ENCODE data around the gene ANKRD53. TPM values are rescaled to one million over a fixed set of nuclear protein-coding genes. Genes with fewer than 3 reads are reported as not detected.

Gene ANKRD53
- total RNA-seq, 1 donor from 2014 or later: 0.38 TPM

DNA sequence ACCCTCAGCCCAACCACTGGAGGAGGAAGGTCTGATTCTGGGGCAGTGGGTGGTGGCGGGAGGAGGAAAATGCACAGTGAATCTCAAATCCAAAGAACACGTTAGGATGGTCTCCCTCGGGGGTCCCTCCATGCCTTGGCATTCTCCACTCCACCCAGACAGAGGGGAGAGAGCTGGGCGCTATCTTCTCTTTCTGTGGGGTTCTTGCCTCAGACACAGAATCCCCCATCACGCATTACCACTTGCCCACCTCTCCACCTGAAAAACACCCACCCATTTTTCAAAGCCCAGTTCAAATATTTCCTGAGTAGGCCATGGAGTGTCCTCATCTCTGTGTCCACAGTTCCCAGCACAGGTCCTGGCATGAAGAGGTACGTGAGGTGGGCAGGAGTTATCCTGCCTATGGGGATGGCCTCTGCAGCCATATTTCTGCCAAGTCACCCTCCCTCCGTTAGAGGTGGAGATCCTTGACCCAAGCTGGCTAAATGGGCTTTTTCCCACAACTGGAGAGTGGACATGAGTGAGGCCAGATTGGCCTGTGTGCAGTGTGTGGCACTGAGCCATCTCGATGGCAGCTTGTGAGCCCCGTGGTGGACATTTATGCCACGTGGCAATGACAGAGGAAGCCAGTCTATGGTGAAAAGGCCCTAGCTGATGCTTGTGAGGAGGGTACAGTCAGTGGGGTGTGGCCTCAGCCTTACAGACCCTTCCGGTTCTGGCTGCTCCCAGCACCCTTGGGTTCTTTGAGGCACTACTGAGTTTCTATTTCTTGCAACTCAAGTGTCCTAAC is 25.7 kb downstream of the ANKRD53 start:
- no peak overlapping the region for H3K27ac ChIP-seq
- H3K9me3 ChIP-seq: no peaks in the 10 kb centered on the region
- no peak overlapping the region for H3K4me3 ChIP-seq
- ATAC-seq: no peak
- H3K27me3 ChIP-seq: no peaks in the 10 kb centered on the region
- intact Hi-C loops (cut with DNase I): no loop called here
- no peaks in the 10 kb centered on the region for H3K4me1 ChIP-seq
- peak; percentile 46 for DNase-seq
- no peaks in the 10 kb centered on the region for H3K36me3 ChIP-seq
- TF ChIP-seq, protein P1, sequence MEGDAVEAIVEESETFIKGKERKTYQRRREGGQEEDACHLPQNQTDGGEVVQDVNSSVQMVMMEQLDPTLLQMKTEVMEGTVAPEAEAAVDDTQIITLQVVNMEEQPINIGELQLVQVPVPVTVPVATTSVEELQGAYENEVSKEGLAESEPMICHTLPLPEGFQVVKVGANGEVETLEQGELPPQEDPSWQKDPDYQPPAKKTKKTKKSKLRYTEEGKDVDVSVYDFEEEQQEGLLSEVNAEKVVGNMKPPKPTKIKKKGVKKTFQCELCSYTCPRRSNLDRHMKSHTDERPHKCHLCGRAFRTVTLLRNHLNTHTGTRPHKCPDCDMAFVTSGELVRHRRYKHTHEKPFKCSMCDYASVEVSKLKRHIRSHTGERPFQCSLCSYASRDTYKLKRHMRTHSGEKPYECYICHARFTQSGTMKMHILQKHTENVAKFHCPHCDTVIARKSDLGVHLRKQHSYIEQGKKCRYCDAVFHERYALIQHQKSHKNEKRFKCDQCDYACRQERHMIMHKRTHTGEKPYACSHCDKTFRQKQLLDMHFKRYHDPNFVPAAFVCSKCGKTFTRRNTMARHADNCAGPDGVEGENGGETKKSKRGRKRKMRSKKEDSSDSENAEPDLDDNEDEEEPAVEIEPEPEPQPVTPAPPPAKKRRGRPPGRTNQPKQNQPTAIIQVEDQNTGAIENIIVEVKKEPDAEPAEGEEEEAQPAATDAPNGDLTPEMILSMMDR (IDR thresholded peaks at IDR 0.05): no peak

DNA sequence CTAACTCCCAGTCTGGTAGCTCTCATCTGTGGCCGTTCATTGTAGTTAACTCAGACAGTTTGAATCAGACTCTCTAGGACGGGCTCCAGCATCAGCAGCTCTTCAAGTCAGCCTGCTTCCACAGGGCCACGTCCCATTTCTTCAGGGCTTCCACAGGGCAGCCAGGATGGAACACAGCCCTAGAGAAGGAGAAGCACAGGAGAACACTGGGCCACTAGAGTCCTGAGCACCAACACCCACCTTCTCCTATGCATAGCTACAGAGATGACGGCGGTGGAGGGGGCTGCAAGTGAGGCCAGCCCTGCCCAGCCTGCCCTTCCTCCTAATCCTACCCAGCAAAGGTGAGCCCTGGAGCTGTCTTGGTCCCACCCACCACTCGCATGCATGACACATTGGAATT is 26.4 kb downstream of the ANKRD53 start:
- TF ChIP-seq, protein P1 (IDR thresholded peaks at IDR 0.05): no peak
- peak; percentile 40 for DNase-seq
- Histone ChIP-seq H3K27ac (no peak overlapping the region), H3K36me3 (no peaks in the 10 kb centered on the region), H3K9me3 (no peaks in the 10 kb centered on the region), H3K4me1 (no peaks in the 10 kb centered on the region), H3K27me3 (no peaks in the 10 kb centered on the region), H3K4me3 (no peak overlapping the region)
- no peak for ATAC-seq
- intact Hi-C loops (cut with DNase I): no loop called here

DNA sequence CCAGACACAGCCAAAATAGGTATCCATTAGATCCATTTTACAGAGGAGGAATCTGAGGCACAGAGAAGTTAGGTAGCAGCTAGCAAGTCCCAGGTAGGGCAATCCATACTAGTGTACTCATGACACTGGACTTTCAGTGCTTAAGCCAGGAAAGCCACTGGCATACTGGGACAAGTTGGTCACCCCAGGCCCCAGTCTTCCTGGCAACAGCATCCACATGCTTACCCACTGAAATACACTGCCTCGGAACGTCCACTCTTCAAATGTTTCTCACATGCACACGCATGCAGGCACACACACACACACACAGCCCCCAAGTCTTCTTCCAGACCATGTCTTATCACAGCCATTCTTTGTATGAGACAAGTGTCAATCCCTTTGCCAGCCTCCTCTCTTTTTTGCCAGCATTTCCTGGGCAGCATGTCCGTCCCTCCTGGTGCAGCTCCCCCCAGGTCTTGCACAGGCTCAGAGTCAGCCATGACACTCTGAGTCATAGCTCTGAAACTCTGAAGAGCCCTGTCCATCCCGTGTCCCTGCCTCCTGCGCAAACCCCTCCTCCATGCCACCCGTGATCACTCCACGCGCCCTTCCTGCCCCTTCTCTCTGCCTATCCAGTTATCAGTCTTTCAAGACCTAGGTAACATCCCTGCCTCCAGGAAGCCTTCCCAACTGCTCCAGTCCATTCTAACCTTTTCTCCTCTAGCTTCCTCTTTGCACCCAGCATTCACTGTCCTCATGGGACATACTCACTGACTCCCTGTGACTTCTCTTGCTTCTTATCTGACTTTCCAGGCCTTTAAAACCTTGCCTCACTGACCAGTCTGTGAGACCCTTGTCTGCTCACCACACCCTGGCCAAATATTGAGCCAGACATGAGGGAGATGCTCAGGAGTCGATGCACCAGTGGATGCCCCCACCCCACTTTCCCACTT is 27.1 kb downstream of the ANKRD53 start:
- Histone ChIP-seq H3K27me3 (peaks cover 4% of the 10 kb centered on the region), H3K27ac (no peak overlapping the region), H3K9me3 (no peaks in the 10 kb centered on the region), H3K36me3 (no peaks in the 10 kb centered on the region), H3K4me1 (no peaks in the 10 kb centered on the region), H3K4me3 (no peak overlapping the region)
- intact Hi-C loops (cut with DNase I): no loop called here
- TF ChIP-seq, protein P1 (IDR thresholded peaks at IDR 0.05): no peak
- no peak for ATAC-seq
- DNase-seq: peak; percentile 40

DNA sequence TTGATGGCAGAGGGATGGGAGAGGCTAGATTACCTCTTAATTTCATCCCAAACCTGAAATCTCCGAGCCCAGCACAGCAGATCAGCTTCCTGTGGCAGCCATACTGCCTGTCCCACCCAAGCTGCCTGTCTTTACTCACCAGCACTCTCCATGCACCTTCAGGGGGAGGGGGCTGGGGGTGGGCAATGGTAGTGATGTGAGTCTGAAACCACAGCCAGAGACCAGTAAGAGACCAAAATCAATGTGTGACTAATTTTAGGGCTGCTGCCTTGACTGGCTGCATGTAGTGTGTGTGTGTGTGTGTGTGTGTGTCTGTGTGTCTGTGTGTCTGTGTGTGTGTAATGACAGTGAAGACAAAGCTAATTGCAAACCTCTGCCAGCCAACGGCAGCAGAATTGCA is 27.9 kb downstream of the ANKRD53 start:
- H3K4me3 ChIP-seq: no peak overlapping the region
- H3K36me3 ChIP-seq: no peaks in the 10 kb centered on the region
- peaks cover 6% of the 10 kb centered on the region for H3K27me3 ChIP-seq
- TF ChIP-seq, protein P1 (IDR thresholded peaks at IDR 0.05): no peak
- no peaks in the 10 kb centered on the region for H3K4me1 ChIP-seq
- H3K27ac ChIP-seq: no peak overlapping the region
- intact Hi-C loops (cut with DNase I): no loop called here
- no peaks in the 10 kb centered on the region for H3K9me3 ChIP-seq
- ATAC-seq (no peak), DNase-seq (no peak)

DNA sequence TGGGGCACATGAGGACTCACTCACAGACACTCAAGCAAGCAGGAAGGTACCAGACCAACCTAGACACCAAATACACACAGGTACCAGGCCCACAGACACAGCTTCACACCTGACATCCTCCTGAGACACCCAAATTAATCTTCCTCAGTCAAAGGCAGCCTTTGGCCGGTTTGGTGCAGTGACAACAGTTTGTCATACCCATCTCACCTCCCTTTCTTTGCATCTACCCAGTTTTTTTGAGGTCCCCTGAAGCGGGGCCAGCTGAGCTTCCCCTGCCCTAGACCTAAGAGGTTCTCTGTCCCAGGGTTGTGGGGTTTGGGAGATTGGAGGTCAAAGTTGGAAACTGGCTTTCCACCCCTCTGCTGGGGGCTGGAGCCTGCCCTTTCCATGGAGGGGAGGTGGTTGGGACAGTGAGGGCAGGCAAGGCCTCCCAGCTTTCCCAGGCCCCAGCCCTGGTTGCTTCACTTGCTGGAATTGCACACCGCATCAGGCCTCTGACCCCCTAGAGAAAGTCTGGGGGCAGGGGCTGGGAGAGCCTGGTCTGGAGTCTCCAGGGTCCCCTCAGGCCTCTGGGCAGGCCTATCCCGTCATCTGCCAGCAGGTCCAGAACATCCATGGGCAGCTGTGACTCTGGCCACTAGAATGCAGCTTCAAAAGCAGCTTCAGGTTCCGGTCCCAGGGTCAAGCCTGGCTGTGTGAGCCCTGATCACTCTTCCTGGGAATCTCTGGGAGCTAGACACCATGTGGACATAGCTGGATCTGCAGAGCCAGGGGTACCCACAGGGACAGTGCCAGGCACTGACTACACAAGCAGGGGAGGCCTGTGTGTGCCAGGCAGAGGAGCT is 28.7 kb downstream of the ANKRD53 start:
- Histone ChIP-seq H3K4me1 (no peaks in the 10 kb centered on the region), H3K27me3 (peaks cover 6% of the 10 kb centered on the region), H3K36me3 (no peaks in the 10 kb centered on the region), H3K4me3 (no peak overlapping the region), H3K9me3 (no peaks in the 10 kb centered on the region), H3K27ac (no peak overlapping the region)
- ATAC-seq (no peak), DNase-seq (peak; percentile 42)
- intact Hi-C loops (cut with DNase I): no loop called here
- TF ChIP-seq, protein P1 (IDR thresholded peaks at IDR 0.05): no peak
